SK-N-SH treated with all-trans-retinoic acid at 6 μM for 48 hours (cell line): ENCODE measurements around the gene ZNF710.

Experiments used
- ATAC-seq: fragments of 200-7000 bp; cut with Tn5 transposase; 3 replicates; pipeline ENCODE4 v1.9.1; 2020; ENCODE audit warnings: mild to moderate bottlenecking, moderate library complexity
- ARNTL ChIP-seq: fragments of 450-650 bp; formaldehyde crosslinking; IDR thresholded peaks from 2 replicates; pipeline ENCODE4 v1.5.0; 2020; ENCODE audit warnings: low read depth, mild to moderate bottlenecking, moderate library complexity, borderline replicate concordance
- BACH2 ChIP-seq: fragments of 250-450 bp; sonication (Bioruptor Pico); IDR thresholded peaks from 2 replicates; pipeline ENCODE4 v1.9.0; 2021; ENCODE audit warnings: mild to moderate bottlenecking, borderline replicate concordance
- CSDC2 ChIP-seq: fragments of 250-450 bp; sonication (Bioruptor Pico); IDR thresholded peaks from 2 replicates; pipeline ENCODE4 v1.5.0; 2020; ENCODE audit warnings: mild to moderate bottlenecking, moderate library complexity
- GLIS3 ChIP-seq: fragments of 250-450 bp; sonication (Bioruptor Pico); IDR thresholded peaks from 2 replicates; pipeline ENCODE4 v1.5.0; 2020; ENCODE audit warnings: mild to moderate bottlenecking, moderate library complexity
- ISL1 ChIP-seq: fragments of 250-450 bp; sonication (Bioruptor Pico); IDR thresholded peaks from 2 replicates; pipeline ENCODE4 v2.1.2; 2022; ENCODE audit warnings: mild to moderate bottlenecking, moderate library complexity
- PPARA ChIP-seq: fragments of 250-450 bp; sonication (Bioruptor Pico); IDR thresholded peaks from 2 replicates; pipeline ENCODE4 v1.5.0; 2020; ENCODE audit warnings: mild to moderate bottlenecking, borderline replicate concordance
- RARB ChIP-seq: fragments of 250-450 bp; sonication (Bioruptor Pico); IDR thresholded peaks from 2 replicates; pipeline ENCODE4 v1.8.0; 2021; ENCODE audit warnings: mild to moderate bottlenecking, moderate library complexity
- SNAI2 ChIP-seq: fragments of 250-450 bp; sonication (Bioruptor Pico); IDR thresholded peaks from 2 replicates; pipeline ENCODE4 v1.5.0; 2020; ENCODE audit warnings: mild to moderate bottlenecking, moderate library complexity
- TCF4 ChIP-seq: fragments of 250-450 bp; sonication (Bioruptor Pico); IDR thresholded peaks from 2 replicates; pipeline ENCODE4 v1.8.0; 2021; ENCODE audit warnings: mild to moderate bottlenecking, moderate library complexity, borderline replicate concordance
- TOX ChIP-seq: fragments of 250-450 bp; sonication (Bioruptor Pico); IDR thresholded peaks from 2 replicates; pipeline ENCODE4 v1.8.0; 2021; ENCODE audit warnings: mild to moderate bottlenecking, moderate library complexity, borderline replicate concordance
- ZC3H10 ChIP-seq: fragments of 250-450 bp; sonication (Bioruptor Pico); IDR thresholded peaks from 2 replicates; pipeline ENCODE4 v1.5.1; 2021; ENCODE audit warnings: mild to moderate bottlenecking, moderate library complexity
- ZFP3 ChIP-seq: fragments of 250-450 bp; sonication (Bioruptor Pico); IDR thresholded peaks from 2 replicates; pipeline ENCODE4 v1.5.0; 2020; ENCODE audit warnings: mild to moderate bottlenecking, moderate library complexity
- ZFP30 ChIP-seq: fragments of 450-650 bp; formaldehyde crosslinking; IDR thresholded peaks from 2 replicates; pipeline ENCODE4 v1.5.0; 2022; ENCODE audit warnings: mild to moderate bottlenecking, moderate library complexity
- ZNF565 ChIP-seq: fragments of 450-650 bp; formaldehyde crosslinking; conservative IDR thresholded peaks from 2 replicates; pipeline ENCODE4 v1.5.0; 2020; ENCODE audit warnings: low read depth, mild to moderate bottlenecking, moderate library complexity
- ZNF70 ChIP-seq: fragments of 450-650 bp; formaldehyde crosslinking; IDR thresholded peaks from 2 replicates; pipeline ENCODE4 v1.5.0; 2020; ENCODE audit warnings: mild to moderate bottlenecking, moderate library complexity
- ZNF8 ChIP-seq: fragments of 450-650 bp; formaldehyde crosslinking; IDR thresholded peaks from 2 replicates; pipeline ENCODE4 v1.5.0; 2020; ENCODE audit warnings: mild to moderate bottlenecking, moderate library complexity
- TF ChIP-seq, protein P1 (sequence below): fragments of 250-450 bp; sonication (Bioruptor Pico); IDR thresholded peaks from 2 replicates; pipeline ENCODE4 v1.5.1; 2021; ENCODE audit warnings: mild to moderate bottlenecking, moderate library complexity
- TF ChIP-seq, protein P2 (sequence below): fragments of 250-450 bp; sonication (Bioruptor Pico); IDR thresholded peaks from 2 replicates; pipeline ENCODE4 v1.8.0; 2020; ENCODE audit warnings: mild to moderate bottlenecking, moderate library complexity, borderline replicate concordance
- TF ChIP-seq, protein P3 (sequence below): fragments of 250-450 bp; sonication (Bioruptor Pico); IDR thresholded peaks from 2 replicates; pipeline ENCODE4 v1.8.0; 2021; ENCODE audit warnings: low read depth, mild to moderate bottlenecking, moderate library complexity, borderline replicate concordance
- TF ChIP-seq, protein P4 (sequence below): fragments of 250-450 bp; sonication (Bioruptor Pico); IDR thresholded peaks from 2 replicates; pipeline ENCODE4 v1.5.0; 2020; ENCODE audit warnings: mild to moderate bottlenecking, moderate library complexity
- TF ChIP-seq, protein P5 (sequence below): fragments of 250-450 bp; sonication (Bioruptor Pico); IDR thresholded peaks from 2 replicates; pipeline ENCODE4 v1.5.1; 2020; ENCODE audit warnings: low read depth, mild to moderate bottlenecking, moderate library complexity

ZNF710 gene

DNA sequence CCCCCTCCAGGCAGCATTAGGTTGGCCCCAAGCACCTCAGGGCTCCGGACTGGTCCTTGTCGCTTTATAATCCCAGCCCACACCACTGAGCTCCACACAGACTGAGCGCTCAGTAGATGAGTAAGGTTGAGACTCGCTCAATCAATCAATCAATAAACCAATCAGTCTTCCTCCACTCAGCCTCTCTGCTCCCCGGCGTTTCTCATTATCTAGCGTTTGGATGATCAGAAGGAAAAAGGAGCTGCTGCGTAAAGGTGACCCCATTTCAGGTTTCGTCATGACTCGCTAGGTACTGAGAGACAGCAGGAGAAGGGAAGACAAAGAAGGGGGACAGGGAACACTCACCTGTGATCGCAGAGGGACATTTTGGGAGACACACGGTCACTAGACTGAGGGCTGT is 41.2 kb downstream of the ZNF710 start:
- TF ChIP-seq TOX (CRISPR knock-in tag), result no peak
- TF ChIP-seq ISL1 (CRISPR knock-in tag), result no peak
- TF ChIP-seq, protein P1, sequence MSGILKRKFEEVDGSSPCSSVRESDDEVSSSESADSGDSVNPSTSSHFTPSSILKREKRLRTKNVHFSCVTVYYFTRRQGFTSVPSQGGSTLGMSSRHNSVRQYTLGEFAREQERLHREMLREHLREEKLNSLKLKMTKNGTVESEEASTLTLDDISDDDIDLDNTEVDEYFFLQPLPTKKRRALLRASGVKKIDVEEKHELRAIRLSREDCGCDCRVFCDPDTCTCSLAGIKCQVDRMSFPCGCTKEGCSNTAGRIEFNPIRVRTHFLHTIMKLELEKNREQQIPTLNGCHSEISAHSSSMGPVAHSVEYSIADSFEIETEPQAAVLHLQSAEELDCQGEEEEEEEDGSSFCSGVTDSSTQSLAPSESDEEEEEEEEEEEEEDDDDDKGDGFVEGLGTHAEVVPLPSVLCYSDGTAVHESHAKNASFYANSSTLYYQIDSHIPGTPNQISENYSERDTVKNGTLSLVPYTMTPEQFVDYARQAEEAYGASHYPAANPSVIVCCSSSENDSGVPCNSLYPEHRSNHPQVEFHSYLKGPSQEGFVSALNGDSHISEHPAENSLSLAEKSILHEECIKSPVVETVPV (CRISPR knock-in tag), result no peak
- no peak for TF ChIP-seq ZNF565
- no peak for TF ChIP-seq BACH2 (CRISPR knock-in tag)
- no peak for TF ChIP-seq ZC3H10 (CRISPR knock-in tag)
- no peak for TF ChIP-seq GLIS3 (CRISPR knock-in tag)
- TF ChIP-seq ZFP3 (CRISPR knock-in tag), result no peak
- TF ChIP-seq ZNF70 (CRISPR knock-in tag), result no peak
- TF ChIP-seq ZFP30, result no peak
- no peak for TF ChIP-seq ZNF8
- TF ChIP-seq TCF4 (CRISPR knock-in tag), result no peak
- TF ChIP-seq CSDC2 (CRISPR knock-in tag), result no peak
- TF ChIP-seq, protein P2, sequence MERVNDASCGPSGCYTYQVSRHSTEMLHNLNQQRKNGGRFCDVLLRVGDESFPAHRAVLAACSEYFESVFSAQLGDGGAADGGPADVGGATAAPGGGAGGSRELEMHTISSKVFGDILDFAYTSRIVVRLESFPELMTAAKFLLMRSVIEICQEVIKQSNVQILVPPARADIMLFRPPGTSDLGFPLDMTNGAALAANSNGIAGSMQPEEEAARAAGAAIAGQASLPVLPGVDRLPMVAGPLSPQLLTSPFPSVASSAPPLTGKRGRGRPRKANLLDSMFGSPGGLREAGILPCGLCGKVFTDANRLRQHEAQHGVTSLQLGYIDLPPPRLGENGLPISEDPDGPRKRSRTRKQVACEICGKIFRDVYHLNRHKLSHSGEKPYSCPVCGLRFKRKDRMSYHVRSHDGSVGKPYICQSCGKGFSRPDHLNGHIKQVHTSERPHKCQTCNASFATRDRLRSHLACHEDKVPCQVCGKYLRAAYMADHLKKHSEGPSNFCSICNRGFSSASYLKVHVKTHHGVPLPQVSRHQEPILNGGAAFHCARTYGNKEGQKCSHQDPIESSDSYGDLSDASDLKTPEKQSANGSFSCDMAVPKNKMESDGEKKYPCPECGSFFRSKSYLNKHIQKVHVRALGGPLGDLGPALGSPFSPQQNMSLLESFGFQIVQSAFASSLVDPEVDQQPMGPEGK (CRISPR knock-in tag), result no peak
- TF ChIP-seq, protein P3, sequence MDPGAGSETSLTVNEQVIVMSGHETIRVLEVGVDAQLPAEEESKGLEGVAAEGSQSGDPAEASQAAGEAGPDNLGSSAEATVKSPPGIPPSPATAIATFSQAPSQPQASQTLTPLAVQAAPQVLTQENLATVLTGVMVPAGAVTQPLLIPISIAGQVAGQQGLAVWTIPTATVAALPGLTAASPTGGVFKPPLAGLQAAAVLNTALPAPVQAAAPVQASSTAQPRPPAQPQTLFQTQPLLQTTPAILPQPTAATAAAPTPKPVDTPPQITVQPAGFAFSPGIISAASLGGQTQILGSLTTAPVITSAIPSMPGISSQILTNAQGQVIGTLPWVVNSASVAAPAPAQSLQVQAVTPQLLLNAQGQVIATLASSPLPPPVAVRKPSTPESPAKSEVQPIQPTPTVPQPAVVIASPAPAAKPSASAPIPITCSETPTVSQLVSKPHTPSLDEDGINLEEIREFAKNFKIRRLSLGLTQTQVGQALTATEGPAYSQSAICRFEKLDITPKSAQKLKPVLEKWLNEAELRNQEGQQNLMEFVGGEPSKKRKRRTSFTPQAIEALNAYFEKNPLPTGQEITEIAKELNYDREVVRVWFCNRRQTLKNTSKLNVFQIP (CRISPR knock-in tag), result no peak
- TF ChIP-seq PPARA, result no peak
- TF ChIP-seq RARB (CRISPR knock-in tag), result no peak
- TF ChIP-seq, protein P4, sequence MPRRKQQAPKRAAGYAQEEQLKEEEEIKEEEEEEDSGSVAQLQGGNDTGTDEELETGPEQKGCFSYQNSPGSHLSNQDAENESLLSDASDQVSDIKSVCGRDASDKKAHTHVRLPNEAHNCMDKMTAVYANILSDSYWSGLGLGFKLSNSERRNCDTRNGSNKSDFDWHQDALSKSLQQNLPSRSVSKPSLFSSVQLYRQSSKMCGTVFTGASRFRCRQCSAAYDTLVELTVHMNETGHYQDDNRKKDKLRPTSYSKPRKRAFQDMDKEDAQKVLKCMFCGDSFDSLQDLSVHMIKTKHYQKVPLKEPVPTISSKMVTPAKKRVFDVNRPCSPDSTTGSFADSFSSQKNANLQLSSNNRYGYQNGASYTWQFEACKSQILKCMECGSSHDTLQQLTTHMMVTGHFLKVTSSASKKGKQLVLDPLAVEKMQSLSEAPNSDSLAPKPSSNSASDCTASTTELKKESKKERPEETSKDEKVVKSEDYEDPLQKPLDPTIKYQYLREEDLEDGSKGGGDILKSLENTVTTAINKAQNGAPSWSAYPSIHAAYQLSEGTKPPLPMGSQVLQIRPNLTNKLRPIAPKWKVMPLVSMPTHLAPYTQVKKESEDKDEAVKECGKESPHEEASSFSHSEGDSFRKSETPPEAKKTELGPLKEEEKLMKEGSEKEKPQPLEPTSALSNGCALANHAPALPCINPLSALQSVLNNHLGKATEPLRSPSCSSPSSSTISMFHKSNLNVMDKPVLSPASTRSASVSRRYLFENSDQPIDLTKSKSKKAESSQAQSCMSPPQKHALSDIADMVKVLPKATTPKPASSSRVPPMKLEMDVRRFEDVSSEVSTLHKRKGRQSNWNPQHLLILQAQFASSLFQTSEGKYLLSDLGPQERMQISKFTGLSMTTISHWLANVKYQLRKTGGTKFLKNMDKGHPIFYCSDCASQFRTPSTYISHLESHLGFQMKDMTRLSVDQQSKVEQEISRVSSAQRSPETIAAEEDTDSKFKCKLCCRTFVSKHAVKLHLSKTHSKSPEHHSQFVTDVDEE (CRISPR knock-in tag), result no peak
- ATAC-seq, result no peak

DNA sequence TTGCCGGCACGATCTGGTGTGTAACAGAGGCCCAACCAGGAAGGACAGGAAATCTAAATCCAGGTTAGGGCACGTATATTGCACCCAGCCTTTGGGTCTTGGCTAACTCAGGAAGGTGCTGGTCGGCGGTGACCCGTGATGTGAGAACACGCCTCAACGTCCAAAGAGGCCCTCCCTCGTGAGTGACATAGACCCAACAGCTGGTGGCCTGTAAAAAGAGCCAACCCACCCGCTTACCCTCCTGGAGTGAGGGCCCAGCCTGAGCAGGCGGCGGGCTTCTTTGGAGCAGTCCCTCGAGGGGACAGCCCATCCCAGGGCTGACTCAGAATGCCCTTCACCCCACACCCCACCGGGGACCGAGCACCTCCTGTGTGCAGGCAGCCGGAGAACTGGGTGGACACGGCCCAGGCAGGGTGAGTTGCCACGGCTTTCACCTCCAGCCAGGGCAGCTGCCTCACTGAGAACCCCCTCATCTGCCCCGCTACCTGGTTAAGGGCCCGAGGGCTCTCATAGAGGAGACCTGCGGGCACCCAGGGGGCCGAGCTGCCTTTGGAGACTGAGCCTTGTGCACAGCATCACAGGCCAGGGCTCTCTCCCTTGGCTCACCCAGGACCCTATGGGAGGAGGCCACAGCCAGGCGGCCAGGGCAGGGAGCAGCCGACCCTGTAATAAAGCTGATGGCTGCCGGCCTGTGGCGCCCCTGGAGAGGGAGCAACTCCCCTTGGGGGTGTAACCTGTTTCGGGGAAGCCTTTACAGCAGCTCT is 41.8 kb downstream of the ZNF710 start:
- TF ChIP-seq ZFP3 (CRISPR knock-in tag) (no peak), GLIS3 (CRISPR knock-in tag) (no peak), CSDC2 (CRISPR knock-in tag) (no peak), SNAI2 (CRISPR knock-in tag) (no peak), BACH2 (CRISPR knock-in tag) (no peak), ARNTL (CRISPR knock-in tag) (no peak), PPARA (no peak), ZNF8 (no peak)
- TF ChIP-seq, protein P2 (CRISPR knock-in tag), result no peak
- TF ChIP-seq, protein P1 (CRISPR knock-in tag), result no peak
- TF ChIP-seq, protein P5, sequence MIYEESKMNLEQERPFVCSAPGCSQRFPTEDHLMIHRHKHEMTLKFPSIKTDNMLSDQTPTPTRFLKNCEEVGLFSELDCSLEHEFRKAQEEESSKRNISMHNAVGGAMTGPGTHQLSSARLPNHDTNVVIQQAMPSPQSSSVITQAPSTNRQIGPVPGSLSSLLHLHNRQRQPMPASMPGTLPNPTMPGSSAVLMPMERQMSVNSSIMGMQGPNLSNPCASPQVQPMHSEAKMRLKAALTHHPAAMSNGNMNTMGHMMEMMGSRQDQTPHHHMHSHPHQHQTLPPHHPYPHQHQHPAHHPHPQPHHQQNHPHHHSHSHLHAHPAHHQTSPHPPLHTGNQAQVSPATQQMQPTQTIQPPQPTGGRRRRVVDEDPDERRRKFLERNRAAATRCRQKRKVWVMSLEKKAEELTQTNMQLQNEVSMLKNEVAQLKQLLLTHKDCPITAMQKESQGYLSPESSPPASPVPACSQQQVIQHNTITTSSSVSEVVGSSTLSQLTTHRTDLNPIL (CRISPR knock-in tag), result no peak
- no peak for ATAC-seq
